Stimulated activated naive CD4-positive, alpha-beta T cell treated with Interleukin-2 at 50 U/mL for 16 hours (primary cell): Measurements from ENCODE around the gene HELB.

Experiments used
- DNase-seq: peaks from one replicate; lab custom pipeline; 2025; lab: John Stamatoyannopoulos, UW

The HELB gene

GRCh38 chr12:66361703-66362102, 59.4 kb downstream of the HELB start:
- DNase-seq, result no peak

GRCh38 chr12:66365718-66366490, 63.6 kb downstream of the HELB start:
- DNase-seq, result no peak

- no peak for DNase-seq
Observed at GRCh38 chr12:66367015-66367667, 64.8 kb downstream of the HELB start.

- no peak for DNase-seq
Observed at GRCh38 chr12:66371982-66372381, 69.7 kb downstream of the HELB start.

- DNase-seq, result no peak
Observed at GRCh38 chr12:66375560-66375959, 73.3 kb downstream of the HELB start.

GRCh38 chr12:66379616-66380015, 77.3 kb downstream of the HELB start:
- DNase-seq, result no peak

- DNase-seq, result no peak
Observed at GRCh38 chr12:66380769-66381535, 78.7 kb downstream of the HELB start.

GRCh38 chr12:66387117-66387516, 84.8 kb downstream of the HELB start:
- no peak for DNase-seq
